ENCODE measurements around the gene GTF3A. TPM values are rescaled to one million over a fixed set of nuclear protein-coding genes. Genes with fewer than 3 reads are reported as not detected.

Gene GTF3A
- total RNA-seq, 2 experiments from 2014 or later = 129 to 132 TPM

GRCh38 chr13:27463500-27463899 is 39.1 kb downstream of the GTF3A start:
- ATAC-seq (ENCODE audit: poor library complexity) = no peak
- Histone ChIP-seq H3K27ac (ENCODE audit: low read depth in 1 of 2, low read length in 2 of 2) (no peak overlapping the region), H3K4me3 (ENCODE audit: low read length) (no peak overlapping the region), H3K36me3 (ENCODE audit: insufficient read depth, low read length) (no peaks in the 10 kb centered on the region), H3K4me1 (ENCODE audit: insufficient read depth, low read length) (peaks cover 7% of the 10 kb centered on the region), H3K9me3 (ENCODE audit: control insufficient read depth in 1 of 2, insufficient read depth in 1 of 2, low read length in 2 of 2) (no peaks in the 10 kb centered on the region), H3K27me3 (ENCODE audit: control insufficient read depth in 1 of 2, insufficient read depth in 2 of 2, low read length in 2 of 2) (no peaks in the 10 kb centered on the region)
- H3K36me3 Mint-ChIP-seq (ENCODE audit: low read depth) = no peaks in the 10 kb centered on the region
- intact Hi-C loops (cut with DNase I, micrococcal nuclease) = no loop called here
- peaks cover 8% of the 10 kb centered on the region for H3K4me1 Mint-ChIP-seq (ENCODE audit: low read depth)
- H3K9me3 Mint-ChIP-seq = no peaks in the 10 kb centered on the region
- DNase-seq = no peak
- ChIA-PET CTCF (no interaction called here), POLR2A (no interaction called here)
- H3K27me3 Mint-ChIP-seq = no peaks in the 10 kb centered on the region
- no peak overlapping the region for H3K4me3 Mint-ChIP-seq
- TF ChIP-seq CTCF (IDR thresholded peaks at IDR 0.05) = no peak
- no peak overlapping the region for H3K27ac Mint-ChIP-seq

GRCh38 chr13:27465611-27466010 is 41.2 kb downstream of the GTF3A start:
- Mint-ChIP-seq H3K4me3 (no peak overlapping the region), H3K27me3 (no peaks in the 10 kb centered on the region), H3K4me1 (ENCODE audit: low read depth) (peaks cover 8% of the 10 kb centered on the region), H3K36me3 (ENCODE audit: low read depth) (no peaks in the 10 kb centered on the region), H3K9me3 (no peaks in the 10 kb centered on the region), H3K27ac (no peak overlapping the region)
- no peaks in the 10 kb centered on the region for H3K36me3 ChIP-seq (ENCODE audit: insufficient read depth, low read length)
- CTCF ChIA-PET = interaction anchor here (1.1 kb wide), 1 partner anchor 10 kb away, joined by 4 read pairs; no protein-coding TSS in a partner anchor
- H3K4me3 ChIP-seq (ENCODE audit: low read length) = no peak overlapping the region
- no peaks in the 10 kb centered on the region for H3K27me3 ChIP-seq (ENCODE audit: control insufficient read depth in 1 of 2, insufficient read depth in 2 of 2, low read length in 2 of 2)
- intact Hi-C loops (cut with DNase I, micrococcal nuclease) = no loop called here
- H3K9me3 ChIP-seq (ENCODE audit: control insufficient read depth in 1 of 2, insufficient read depth in 1 of 2, low read length in 2 of 2) = no peaks in the 10 kb centered on the region
- no peak overlapping the region for H3K27ac ChIP-seq (ENCODE audit: low read depth in 1 of 2, low read length in 2 of 2)
- no peak for TF ChIP-seq CTCF (IDR thresholded peaks at IDR 0.05)
- peaks cover 7% of the 10 kb centered on the region for H3K4me1 ChIP-seq (ENCODE audit: insufficient read depth, low read length)
- ATAC-seq (ENCODE audit: poor library complexity) (no peak), DNase-seq (no peak)
- POLR2A ChIA-PET = no interaction called here

GRCh38 chr13:27466513-27466912 is 42.1 kb downstream of the GTF3A start:
- no peaks in the 10 kb centered on the region for H3K9me3 ChIP-seq (ENCODE audit: control insufficient read depth in 1 of 2, insufficient read depth in 1 of 2, low read length in 2 of 2)
- DNase-seq (no peak), ATAC-seq (ENCODE audit: poor library complexity) (no peak)
- H3K27ac Mint-ChIP-seq = no peak overlapping the region
- peaks cover 8% of the 10 kb centered on the region for H3K4me1 Mint-ChIP-seq (ENCODE audit: low read depth)
- TF ChIP-seq CTCF (IDR thresholded peaks at IDR 0.05) = no peak
- ChIA-PET POLR2A (interaction anchor here (1.0 kb wide), 1 partner anchor 41 kb away, joined by 4 read pairs; no protein-coding TSS in a partner anchor), CTCF (no interaction called here)
- intact Hi-C loops (cut with DNase I, micrococcal nuclease) = no loop called here
- H3K27ac ChIP-seq (ENCODE audit: low read depth in 1 of 2, low read length in 2 of 2) = no peak overlapping the region
- H3K36me3 ChIP-seq (ENCODE audit: insufficient read depth, low read length) = no peaks in the 10 kb centered on the region
- H3K4me1 ChIP-seq (ENCODE audit: insufficient read depth, low read length) = peaks cover 7% of the 10 kb centered on the region
- H3K4me3 ChIP-seq (ENCODE audit: low read length) = no peak overlapping the region
- H3K27me3 ChIP-seq (ENCODE audit: control insufficient read depth in 1 of 2, insufficient read depth in 2 of 2, low read length in 2 of 2) = no peaks in the 10 kb centered on the region
- H3K36me3 Mint-ChIP-seq (ENCODE audit: low read depth) = no peaks in the 10 kb centered on the region
- no peak overlapping the region for H3K4me3 Mint-ChIP-seq
- no peaks in the 10 kb centered on the region for H3K9me3 Mint-ChIP-seq
- H3K27me3 Mint-ChIP-seq = no peaks in the 10 kb centered on the region
